Measurements from ENCODE around the gene MAMDC4. TPM values are rescaled to one million over a fixed set of nuclear protein-coding genes. Genes with fewer than 3 reads are reported as not detected.

Gene MAMDC4
- total and polyA plus RNA-seq, 2 of the 8 experiments (the other 6 are each of a cell fraction or from before 2014, with no cell fraction given) = 3.1 to 4.5 TPM

GRCh38 chr9:136855461-136856078, 3.4 kb downstream of the MAMDC4 start:
- DNase-seq (ENCODE audit: low read depth in 1 of 2, low spot score in 2 of 2) (peak in 1 of 2 experiments; percentile 53), FAIRE-seq (no peak)
- H2BK12ac ChIP-seq (ENCODE audit: low read depth, low read length) = no peak overlapping the region
- no peak overlapping the region for H4K8ac ChIP-seq (ENCODE audit: extremely low read depth, insufficient read depth, low read length)
- peaks cover 0 to 7% (median 3%) of the 10 kb centered on the region in 4 experiments; a peak in 5 of 8 replicates for H3K36me3 ChIP-seq (ENCODE audit: control insufficient read depth in 2 of 4, insufficient read depth in 4 of 4, low read length in 3 of 4)
- no peak overlapping the region for H2BK5ac ChIP-seq (ENCODE audit: low read depth, low read length)
- no peak overlapping the region for H3K23ac ChIP-seq (ENCODE audit: insufficient read length)
- H3K14ac ChIP-seq (ENCODE audit: insufficient read length) = no peak overlapping the region
- POLR2A ChIA-PET (ENCODE audit: partially characterized antibody) = interaction anchor here (0.6 to 16.2 kb wide), 7 partner anchors 10 to 347 kb away, joined by 3 to 248 read pairs (median 4); partner anchors contain the start of genes AJM1, EDF1 and RABL6
- H3K79me2 ChIP-seq (ENCODE audit: control insufficient read depth in 1 of 2, insufficient read depth in 2 of 2, low read length in 2 of 2) = no peaks in the 10 kb centered on the region
- peaks cover 0 to 10% of the 10 kb centered on the region in 2 experiments for H4K20me1 ChIP-seq (replicated peaks in 1 of 2; ENCODE audit: control insufficient read depth in 1 of 2, insufficient read depth in 2 of 2, low read length in 2 of 2)
- H3K9me3 ChIP-seq (ENCODE audit: insufficient read depth in 2 of 2, low read depth in 1 of 2, low read length in 1 of 2) = no peaks in the 10 kb centered on the region
- H3K4me1 ChIP-seq (replicated peaks in 1 of 4; ENCODE audit: control insufficient read depth in 3 of 4, insufficient read depth in 4 of 4, low read length in 3 of 4) = peaks cover 0 to under 1% (median 0%) of the 10 kb centered on the region in 4 experiments; a peak in 1 of 7 replicates
- no peak overlapping the region for H2BK120ac ChIP-seq (replicated peaks; ENCODE audit: low read depth, low read length)
- no peak overlapping the region for H3K56ac ChIP-seq (replicated peaks; ENCODE audit: insufficient read length, low read depth, low read length)
- H2BK20ac ChIP-seq (ENCODE audit: low read length) = no peak overlapping the region
- no peak overlapping the region for H2AFZ ChIP-seq (ENCODE audit: low read length)
- H4K5ac ChIP-seq (ENCODE audit: insufficient read length, low read depth, low read length) = no peak overlapping the region
- H2AK5ac ChIP-seq (ENCODE audit: low read depth, low read length) = no peak overlapping the region
- no peak overlapping the region for H3K4me2 ChIP-seq (ENCODE audit: insufficient read depth in 1 of 2, low read depth in 2 of 2, low read length in 2 of 2)
- H2BK15ac ChIP-seq (ENCODE audit: low read length) = no peak overlapping the region
- CTCF ChIA-PET (ENCODE audit: partially characterized antibody) = interaction anchor here (1.4 to 1.7 kb wide), 3 partner anchors 11 to 55 kb away, joined by 3 to 4 read pairs (median 4); no protein-coding TSS in a partner anchor
- H4K91ac ChIP-seq (replicated peaks; ENCODE audit: insufficient read length, low read length) = no peak overlapping the region
- no peaks in the 10 kb centered on the region for H3K23me2 ChIP-seq (ENCODE audit: low read depth, low read length)
- H3K27ac ChIP-seq (ENCODE audit: low read depth, low read length) = no peak overlapping the region
- no peak overlapping the region for H3K4me3 ChIP-seq (ENCODE audit: extremely low read depth in 1 of 4, insufficient read depth in 2 of 4, low read depth in 3 of 4, low read length in 4 of 4)
- 90% methylated on average over 19 of the region's 26 CpGs; no CpG with 5 or more reads in 1 of the 2 experiments for WGBS, 2 experiments (ENCODE audit: extremely low coverage in 1 of 2, insufficient coverage in 1 of 2, insufficient read length in 1 of 2, insufficient replicate concordance in 2 of 2, low coverage in 1 of 2, low lambda C conversion rate in 2 of 2, missing lambda C conversion rate in 1 of 2)
- H3K27me3 ChIP-seq (replicated peaks in 1 of 4; ENCODE audit: control insufficient read depth in 3 of 4, extremely low read depth in 1 of 4, insufficient read depth in 3 of 4, low read length in 3 of 4) = no peaks in the 10 kb centered on the region
- no peak overlapping the region for H3K18ac ChIP-seq (ENCODE audit: extremely low read depth, low read length)
- no peak overlapping the region for H3K9ac ChIP-seq (replicated peaks in 1 of 4; ENCODE audit: extremely low read depth in 1 of 4, low read depth in 3 of 4, low read length in 3 of 4)
- no peaks in the 10 kb centered on the region for H3K79me1 ChIP-seq (ENCODE audit: low read depth, low read length)
- H3K4ac ChIP-seq (replicated peaks; ENCODE audit: insufficient read length, low read depth, low read length) = no peak overlapping the region
- TF ChIP-seq SRF (IDR thresholded peaks at IDR 0.05; ENCODE audit: low read depth, low read length) = no peak
- TF ChIP-seq CTBP2 (IDR thresholded peaks at IDR 0.05; ENCODE audit: borderline replicate concordance, insufficient read depth, insufficient read length, low read length) = no peak
- TF ChIP-seq RXRA (IDR thresholded peaks at IDR 0.05; ENCODE audit: insufficient read depth, low read depth, low read length) = no peak
- TF ChIP-seq BCL11A (IDR thresholded peaks at IDR 0.05; ENCODE audit: low read depth in 2 of 2, low read length in 2 of 2) = no peak
- no peak for TF ChIP-seq POLR2A (IDR thresholded peaks at IDR 0.05; ENCODE audit: control extremely low read depth in 1 of 2, low read depth in 2 of 2, low read length in 2 of 2)
- TF ChIP-seq SP4 (IDR thresholded peaks at IDR 0.05; ENCODE audit: low read length) = no peak
- no peak for TF ChIP-seq JUND (IDR thresholded peaks at IDR 0.05; ENCODE audit: low read length)
- no peak for TF ChIP-seq CREB1 (IDR thresholded peaks at IDR 0.05)
- no peak for TF ChIP-seq TAF1 (IDR thresholded peaks at IDR 0.05; ENCODE audit: low read depth, low read length)
- no peak for TF ChIP-seq SIRT6 (IDR thresholded peaks at IDR 0.05; ENCODE audit: low read length)
- TF ChIP-seq PHF8 (conservative IDR thresholded peaks at IDR 0.05; ENCODE audit: low read depth, low read length) = no peak
- TF ChIP-seq SIX5 (IDR thresholded peaks at IDR 0.05; ENCODE audit: low read depth, low read length) = no peak
- no peak for TF ChIP-seq POLR2AphosphoS5 (IDR thresholded peaks at IDR 0.05; ENCODE audit: low read depth, low read length)
- TF ChIP-seq CEBPB (IDR thresholded peaks at IDR 0.05; ENCODE audit: low read depth, low read length) = no peak
- no peak for TF ChIP-seq SIN3A (conservative IDR thresholded peaks at IDR 0.05 in 1 of 2, IDR thresholded peaks at IDR 0.05 in 1 of 2; ENCODE audit: low read depth in 1 of 2, low read length in 2 of 2)

Data from H1 (cell line).